Inferior parietal cortex (tissue), 1 donor: ENCODE results near the gene CHST11.

ENCODE experiments used
- DNase-seq: peaks from one replicate; pipeline ENCODE4 v3.0.0-alpha.2; 2016; ENCODE audit errors: extremely low spot score

The CHST11 gene

GRCh38 chr12:104672501-104673265 is 215.9 kb downstream of the CHST11 start:
- no peak for DNase-seq

GRCh38 chr12:104673294-104673693 is 216.5 kb downstream of the CHST11 start:
- no peak for DNase-seq

DNA sequence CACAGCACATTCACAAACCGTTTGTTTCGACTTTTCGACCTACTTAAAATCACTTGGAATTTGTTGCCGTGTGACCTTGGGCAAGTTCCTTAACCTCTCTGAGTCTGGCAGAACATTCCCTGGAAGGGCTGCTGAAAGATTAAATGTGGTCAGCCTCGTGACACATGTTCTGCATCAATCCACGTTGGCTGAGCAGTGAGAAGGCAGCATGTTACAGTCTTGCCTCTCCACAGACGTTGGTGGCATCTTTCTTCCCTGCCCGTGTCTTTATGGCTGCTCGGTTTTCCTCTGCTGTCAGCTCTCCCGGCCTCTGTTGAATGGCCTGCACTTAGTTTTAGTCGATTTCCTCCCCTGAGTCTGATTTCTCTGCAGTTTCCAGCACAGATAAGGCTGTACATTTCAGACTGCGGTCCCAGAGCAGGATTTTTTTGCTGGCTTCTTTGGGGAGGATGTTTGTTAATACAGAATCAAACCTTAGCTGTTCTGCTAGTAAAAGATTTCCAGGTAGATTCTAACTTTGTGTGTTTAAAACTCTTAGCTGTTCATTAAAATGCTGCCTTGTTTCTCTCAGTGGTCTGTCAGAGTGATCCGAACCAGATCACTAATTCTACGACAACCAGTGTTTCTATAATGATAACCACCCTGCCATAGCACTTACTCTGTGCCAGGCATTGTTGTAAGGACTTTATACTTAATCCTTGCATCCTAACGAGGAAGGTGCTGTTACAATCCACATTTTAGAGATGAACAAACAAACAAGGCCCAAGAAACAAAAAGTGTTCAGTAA is 217.1 kb downstream of the CHST11 start:
- no peak for DNase-seq

- DNase-seq: no peak
Measured at GRCh38 chr12:104676636-104677035, 219.9 kb downstream of the CHST11 start.

GRCh38 chr12:104677441-104678089 is 220.8 kb downstream of the CHST11 start:
- DNase-seq: no peak

GRCh38 chr12:104680070-104680469 is 223.3 kb downstream of the CHST11 start:
- no peak for DNase-seq

DNA sequence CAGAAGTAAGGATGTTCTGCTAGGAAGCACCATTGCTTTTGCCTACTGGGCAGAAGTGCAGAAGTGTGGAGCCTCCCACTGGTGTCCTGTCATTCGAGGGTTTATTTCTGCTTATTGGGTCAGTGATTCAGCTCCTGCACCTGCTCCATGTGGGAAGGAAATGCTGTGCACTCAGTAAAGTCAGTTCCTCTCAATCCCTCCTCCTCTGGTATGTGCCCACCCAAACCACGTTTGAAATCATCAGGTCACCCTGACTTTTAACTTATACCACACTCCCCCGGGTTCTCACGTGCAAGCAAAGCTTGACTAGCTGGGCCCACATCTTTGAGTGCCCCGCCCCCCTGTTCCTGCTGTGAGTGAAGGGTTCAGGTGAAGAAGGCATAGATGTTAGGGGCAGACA is 223.7 kb downstream of the CHST11 start:
- no peak for DNase-seq

DNA sequence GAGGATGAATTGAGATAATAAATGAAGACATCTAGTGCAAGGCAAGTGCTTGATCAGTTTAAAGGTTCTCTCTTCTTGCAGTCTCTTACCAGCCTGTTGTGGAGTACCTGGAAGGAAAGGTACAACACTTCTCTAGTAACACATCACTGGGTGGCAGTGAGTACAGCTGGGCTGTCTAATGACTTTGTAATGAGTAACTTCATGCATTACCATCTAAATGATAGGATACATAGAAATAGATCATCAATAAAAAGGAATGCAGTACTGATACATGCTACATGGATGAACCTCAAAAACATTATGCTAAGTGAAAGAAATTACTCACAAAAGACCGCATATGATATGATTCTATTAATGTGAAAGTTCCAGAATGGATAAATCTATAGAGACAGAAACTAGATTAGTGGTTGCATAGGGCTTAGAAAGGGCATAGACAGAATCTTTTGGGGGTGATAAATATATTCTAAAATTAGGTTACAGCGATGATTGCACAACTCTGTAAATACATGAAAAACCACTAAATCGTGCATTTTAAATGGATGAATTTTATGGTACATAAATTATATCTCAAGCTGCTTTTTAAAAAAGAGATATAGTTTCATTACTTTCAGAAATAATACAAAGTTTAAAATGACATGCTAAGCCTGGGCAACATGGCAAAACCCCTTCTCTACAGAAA is 224.4 kb downstream of the CHST11 start:
- DNase-seq: no peak

GRCh38 chr12:104682790-104683279 is 226.1 kb downstream of the CHST11 start:
- DNase-seq: no peak

- DNase-seq: no peak
Measured at GRCh38 chr12:104683831-104684503, 227.2 kb downstream of the CHST11 start.

DNA sequence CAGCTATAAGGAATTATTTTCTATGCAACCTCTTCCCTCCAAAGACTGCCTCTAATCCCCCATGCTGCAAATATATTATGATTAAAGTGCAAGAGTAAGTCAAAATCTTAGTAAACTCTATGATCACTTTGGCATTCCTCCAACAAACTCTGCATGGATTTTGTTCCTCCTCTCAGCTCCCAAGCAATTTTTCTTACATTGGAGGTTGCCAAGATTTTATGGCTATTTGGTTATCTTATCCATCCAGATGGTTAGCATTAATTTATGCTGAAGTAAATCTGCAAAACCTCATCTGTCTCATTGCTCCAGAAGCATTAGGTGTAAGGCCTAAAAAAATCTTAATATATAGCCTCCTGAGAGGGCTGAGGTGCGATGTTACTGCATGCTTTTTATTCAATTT is 228.1 kb downstream of the CHST11 start:
- no peak for DNase-seq

DNA sequence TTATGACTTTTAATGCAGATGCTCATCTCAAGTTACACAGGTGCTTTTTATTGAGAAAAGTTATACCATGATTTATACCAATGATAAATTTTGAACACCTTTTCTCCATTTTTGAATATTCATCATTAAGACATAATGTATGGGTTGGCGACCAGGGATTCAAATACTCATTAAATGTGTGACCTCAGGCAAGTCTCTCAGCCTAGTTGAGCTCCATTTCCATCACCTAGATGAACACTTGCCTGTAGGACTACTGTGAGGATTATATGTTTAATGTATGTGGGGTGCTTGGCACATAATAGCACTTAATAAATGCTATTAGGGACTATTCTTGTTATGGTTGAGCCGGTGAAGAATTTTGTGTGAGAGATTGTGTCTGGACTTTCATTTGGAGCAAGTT is 228.6 kb downstream of the CHST11 start:
- no peak for DNase-seq

GRCh38 chr12:104686196-104686595 is 229.4 kb downstream of the CHST11 start:
- no peak for DNase-seq

DNA sequence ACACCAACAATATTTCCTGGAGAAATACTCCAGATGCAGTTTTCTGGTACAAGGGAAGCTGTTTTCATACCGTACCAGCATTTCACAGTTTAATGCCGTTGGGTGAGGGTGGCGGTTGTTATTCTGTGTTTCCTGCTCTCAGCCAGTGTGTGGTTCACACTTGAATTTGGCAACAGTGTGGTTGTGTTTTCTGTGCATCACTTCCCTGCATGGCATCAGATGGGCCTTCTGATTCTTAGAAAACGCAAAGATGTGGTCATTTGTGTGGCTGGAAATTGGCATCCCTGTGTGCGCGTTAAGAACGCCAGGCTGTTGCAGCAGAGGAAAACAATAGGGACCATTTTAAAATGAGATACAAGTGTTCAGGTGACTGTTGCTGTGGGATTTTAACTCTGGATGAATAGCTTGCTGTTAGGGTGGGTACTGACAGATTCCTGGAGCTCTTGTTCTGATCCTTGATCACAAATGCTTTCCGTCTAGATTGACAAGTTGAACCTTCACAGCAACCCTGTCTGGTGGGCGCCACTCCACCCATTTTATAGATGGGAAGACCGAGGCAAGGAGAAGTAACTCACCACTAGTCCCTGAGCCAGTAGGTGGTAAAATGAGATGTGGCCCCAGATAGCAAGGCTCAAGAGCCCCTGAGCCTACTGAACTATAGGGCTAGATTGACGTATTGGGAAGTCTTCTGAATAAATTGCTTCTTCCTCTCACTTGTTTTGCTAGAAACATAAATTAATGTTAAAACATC is 231.2 kb downstream of the CHST11 start:
- DNase-seq: no peak

GRCh38 chr12:104689635-104690034 is 232.9 kb downstream of the CHST11 start:
- no peak for DNase-seq

- no peak for DNase-seq
Measured at GRCh38 chr12:104691721-104692556, 235.2 kb downstream of the CHST11 start.

GRCh38 chr12:104692557-104693218 is 235.9 kb downstream of the CHST11 start:
- no peak for DNase-seq

- no peak for DNase-seq
Measured at GRCh38 chr12:104693493-104693892, 236.7 kb downstream of the CHST11 start.

GRCh38 chr12:104694161-104694560 is 237.4 kb downstream of the CHST11 start:
- DNase-seq: no peak
